SH-SY5Y (cell line): ENCODE measurements around the gene KCNB1.

ENCODE experiments used
- GATA2 ChIP-seq: IDR thresholded peaks from 2 replicates; pipeline ENCODE4 v1.6.1; 2011; ENCODE audit warnings: mild to moderate bottlenecking, low read depth, low read length
- GATA3 ChIP-seq: IDR thresholded peaks from 2 replicates; pipeline ENCODE4 v1.6.1; 2011; ENCODE audit warnings: low read depth, mild to moderate bottlenecking, low read length, moderate library complexity

- no peak for TF ChIP-seq GATA2
- no peak for TF ChIP-seq GATA3
These were observed 13.4 kb downstream of the KCNB1 start for GRCh38 chr20:49469060-49469459.
